BLaER1 (cell line): ENCODE data around the gene PLSCR5.

Experiments used
- H3K27ac ChIP-seq: shearing (Covaris generic); formaldehyde crosslinking; 2 replicates; pipeline ENCODE4 v1.8.1; 2022
- H3K27me3 ChIP-seq: shearing (Covaris generic); formaldehyde crosslinking; 2 replicates; pipeline ENCODE4 v1.8.1; 2022
- H3K36me3 ChIP-seq: shearing (Covaris generic); formaldehyde crosslinking; 2 replicates; pipeline ENCODE4 v1.8.1; 2022
- H3K4me1 ChIP-seq: shearing (Covaris generic); formaldehyde crosslinking; 2 replicates; pipeline ENCODE4 v1.8.1; 2022
- H3K4me2 ChIP-seq: shearing (Covaris generic); formaldehyde crosslinking; 2 replicates; pipeline ENCODE4 v1.8.1; 2022
- H3K4me3 ChIP-seq: shearing (Covaris generic); formaldehyde crosslinking; 2 replicates; pipeline ENCODE4 v1.8.1; 2022
- H3K9ac ChIP-seq: shearing (Covaris generic); formaldehyde crosslinking; 2 replicates; pipeline ENCODE4 v1.8.1; 2022
- H3K9me3 ChIP-seq: shearing (Covaris generic); formaldehyde crosslinking; 2 replicates; pipeline ENCODE4 v1.8.1; 2022
- H4K20me1 ChIP-seq: shearing (Covaris generic); formaldehyde crosslinking; 2 replicates; pipeline ENCODE4 v1.8.1; 2022
- Cebpa-rat ChIP-seq: shearing (Covaris generic); IDR thresholded peaks from 2 replicates; pipeline ENCODE4 v1.8.1; 2022

PLSCR5 gene

DNA sequence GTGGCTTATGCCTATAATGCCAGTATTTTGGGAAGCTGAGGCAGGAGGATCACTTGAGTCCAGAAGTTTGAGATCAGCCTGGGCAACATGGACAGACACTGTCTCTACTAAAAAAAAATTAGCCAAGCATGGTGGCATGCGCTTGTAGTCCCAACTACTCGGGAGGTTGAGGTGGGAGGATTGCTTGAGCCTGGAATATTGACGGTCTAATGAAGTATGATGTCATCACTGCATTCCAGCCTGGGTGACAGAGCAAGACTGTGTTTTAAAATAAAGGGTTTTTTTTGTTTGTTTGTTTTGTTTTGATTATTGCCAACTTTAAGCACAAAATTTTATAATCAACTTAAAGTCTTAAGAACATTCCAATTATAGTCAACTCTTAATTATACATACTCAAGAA lies 67.5 kb downstream of the PLSCR5 start:
- H3K4me3 ChIP-seq = no peak overlapping the region
- no peaks in the 10 kb centered on the region; the same call in 1 of the 2 replicates for H3K9me3 ChIP-seq
- no peak overlapping the region for H3K9ac ChIP-seq
- H4K20me1 ChIP-seq = no peaks in the 10 kb centered on the region
- no peak overlapping the region for H3K27ac ChIP-seq
- no peaks in the 10 kb centered on the region for H3K27me3 ChIP-seq
- no peak for TF ChIP-seq Cebpa-rat
- H3K36me3 ChIP-seq = peaks cover 8% of the 10 kb centered on the region
- H3K4me2 ChIP-seq = no peak overlapping the region
- peaks cover 14% of the 10 kb centered on the region for H3K4me1 ChIP-seq

DNA sequence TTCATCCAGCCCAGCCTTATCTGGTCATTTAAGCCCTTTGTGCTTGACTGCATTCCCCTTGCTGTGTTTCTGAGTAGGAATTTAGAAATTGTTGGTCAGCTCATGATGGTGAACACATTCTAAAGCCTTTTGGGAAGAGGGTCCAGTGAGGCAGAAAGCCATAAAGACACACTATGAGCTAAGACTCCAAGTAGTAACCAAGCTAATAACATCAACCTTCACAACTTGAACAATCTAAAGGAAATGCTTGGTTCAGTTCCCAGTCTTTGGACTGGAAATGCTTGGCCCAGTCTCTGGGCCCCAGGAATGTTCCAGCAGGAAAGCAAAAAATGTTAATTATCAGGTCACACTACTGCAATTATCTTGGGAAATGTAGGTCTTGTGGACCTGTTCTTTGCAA lies 68.5 kb downstream of the PLSCR5 start:
- Histone ChIP-seq H3K9ac (no peak overlapping the region), H3K4me3 (no peak overlapping the region), H3K4me2 (no peak overlapping the region), H3K36me3 (peaks cover 14% of the 10 kb centered on the region), H3K27ac (no peak overlapping the region), H3K4me1 (peaks cover 7% of the 10 kb centered on the region; the same call in 1 of the 2 replicates), H3K27me3 (no peaks in the 10 kb centered on the region), H4K20me1 (no peaks in the 10 kb centered on the region), H3K9me3 (no peaks in the 10 kb centered on the region; the same call in 1 of the 2 replicates)
- TF ChIP-seq Cebpa-rat = no peak
